Measurements from ENCODE around the gene UTS2R.

Gene UTS2R

GRCh38 chr17:82371333-82372248, at the start of gene UTS2R:
Gene UTS2R (plus strand): TSS chr17:82371765. CDS start chr17:82374325, 2,560 bp downstream.
- Histone ChIP-seq H3K36me3 (ENCODE audit: control insufficient read depth, insufficient read depth, low read length) (no peaks in the 10 kb centered on the region), H3K9me3 (ENCODE audit: control insufficient read depth, insufficient read depth, low read depth, low read length) (no peaks in the 10 kb centered on the region), H3K4me1 (ENCODE audit: control insufficient read depth, insufficient read depth, low read length) (no peaks in the 10 kb centered on the region), H3K27me3 (ENCODE audit: control insufficient read depth, insufficient read depth, low read length) (peaks cover 62% of the 10 kb centered on the region), H3K4me3 (ENCODE audit: low read depth, low read length) (peak within 1 kb of the TSS; percentile 52), H3K9ac (ENCODE audit: low read length) (no peak within 1 kb of the TSS), H3K27ac (ENCODE audit: low read depth, low read length) (no peak within 1 kb of the TSS)

GRCh38 chr17:82321947-82322466, 49.6 kb upstream of the UTS2R start:
- peaks cover 13% of the 10 kb centered on the region; the same call in 1 of the 2 replicates for H3K27me3 ChIP-seq (ENCODE audit: control insufficient read depth, insufficient read depth, low read length)
- H3K27ac ChIP-seq (ENCODE audit: low read depth, low read length): no peak overlapping the region

GRCh38 chr17:82322526-82323453, 48.8 kb upstream of the UTS2R start:
- H3K27me3 ChIP-seq (ENCODE audit: control insufficient read depth, insufficient read depth, low read length): peaks cover 20% of the 10 kb centered on the region; the same call in 1 of the 2 replicates
- peaks cover 13% of the 10 kb centered on the region; the same call in 1 of the 2 replicates for H3K9me3 ChIP-seq (ENCODE audit: control insufficient read depth, insufficient read depth, low read depth, low read length)
- no peak overlapping the region for H3K4me3 ChIP-seq (ENCODE audit: low read depth, low read length)
- H3K27ac ChIP-seq (ENCODE audit: low read depth, low read length): no peak overlapping the region
- peaks cover 13% of the 10 kb centered on the region for H3K4me1 ChIP-seq (ENCODE audit: control insufficient read depth, insufficient read depth, low read length)
- no peaks in the 10 kb centered on the region for H3K36me3 ChIP-seq (ENCODE audit: control insufficient read depth, insufficient read depth, low read length)
- H3K9ac ChIP-seq (ENCODE audit: low read length): no peak overlapping the region

More at GRCh38 chr17:82321947-82322466, 49.6 kb upstream of the UTS2R start:
- Histone ChIP-seq H3K4me3 (ENCODE audit: low read depth, low read length) (no peak overlapping the region), H3K9ac (ENCODE audit: low read length) (no peak overlapping the region), H3K4me1 (ENCODE audit: control insufficient read depth, insufficient read depth, low read length) (peaks cover 13% of the 10 kb centered on the region), H3K36me3 (ENCODE audit: control insufficient read depth, insufficient read depth, low read length) (no peaks in the 10 kb centered on the region), H3K9me3 (ENCODE audit: control insufficient read depth, insufficient read depth, low read depth, low read length) (peaks cover 13% of the 10 kb centered on the region; the same call in 1 of the 2 replicates)

- H3K9me3 ChIP-seq (ENCODE audit: control insufficient read depth, insufficient read depth, low read depth, low read length): peaks cover 10% of the 10 kb centered on the region; the same call in 1 of the 2 replicates
- no peaks in the 10 kb centered on the region for H3K36me3 ChIP-seq (ENCODE audit: control insufficient read depth, insufficient read depth, low read length)
- no peak overlapping the region for H3K4me3 ChIP-seq (ENCODE audit: low read depth, low read length)
- H3K27ac ChIP-seq (ENCODE audit: low read depth, low read length): no peak overlapping the region
- H3K9ac ChIP-seq (ENCODE audit: low read length): no peak overlapping the region
- H3K4me1 ChIP-seq (ENCODE audit: control insufficient read depth, insufficient read depth, low read length): peaks cover 19% of the 10 kb centered on the region
- peaks cover 27% of the 10 kb centered on the region for H3K27me3 ChIP-seq (ENCODE audit: control insufficient read depth, insufficient read depth, low read length)
Measured at GRCh38 chr17:82323514-82324234, 47.9 kb upstream of the UTS2R start.

GRCh38 chr17:82324566-82325285, 46.8 kb upstream of the UTS2R start:
- peaks cover 37% of the 10 kb centered on the region for H3K27me3 ChIP-seq (ENCODE audit: control insufficient read depth, insufficient read depth, low read length)
- H3K27ac ChIP-seq (ENCODE audit: low read depth, low read length): no peak overlapping the region
- no peak overlapping the region for H3K4me3 ChIP-seq (ENCODE audit: low read depth, low read length)
- no peak overlapping the region for H3K9ac ChIP-seq (ENCODE audit: low read length)
- peaks cover 21% of the 10 kb centered on the region for H3K4me1 ChIP-seq (ENCODE audit: control insufficient read depth, insufficient read depth, low read length)
- no peaks in the 10 kb centered on the region for H3K9me3 ChIP-seq (ENCODE audit: control insufficient read depth, insufficient read depth, low read depth, low read length)
- H3K36me3 ChIP-seq (ENCODE audit: control insufficient read depth, insufficient read depth, low read length): no peaks in the 10 kb centered on the region

GRCh38 chr17:82325286-82326180, 46.0 kb upstream of the UTS2R start:
- Histone ChIP-seq H3K27me3 (ENCODE audit: control insufficient read depth, insufficient read depth, low read length) (peaks cover 45% of the 10 kb centered on the region), H3K9me3 (ENCODE audit: control insufficient read depth, insufficient read depth, low read depth, low read length) (no peaks in the 10 kb centered on the region), H3K27ac (ENCODE audit: low read depth, low read length) (no peak overlapping the region), H3K9ac (ENCODE audit: low read length) (no peak overlapping the region), H3K4me1 (ENCODE audit: control insufficient read depth, insufficient read depth, low read length) (peaks cover 21% of the 10 kb centered on the region), H3K4me3 (ENCODE audit: low read depth, low read length) (no peak overlapping the region), H3K36me3 (ENCODE audit: control insufficient read depth, insufficient read depth, low read length) (no peaks in the 10 kb centered on the region)

GRCh38 chr17:82327289-82327688, 44.3 kb upstream of the UTS2R start:
- no peaks in the 10 kb centered on the region for H3K9me3 ChIP-seq (ENCODE audit: control insufficient read depth, insufficient read depth, low read depth, low read length)
- no peak overlapping the region for H3K27ac ChIP-seq (ENCODE audit: low read depth, low read length)
- no peak overlapping the region for H3K9ac ChIP-seq (ENCODE audit: low read length)
- peaks cover 56% of the 10 kb centered on the region for H3K27me3 ChIP-seq (ENCODE audit: control insufficient read depth, insufficient read depth, low read length)
- peaks cover 21% of the 10 kb centered on the region for H3K4me1 ChIP-seq (ENCODE audit: control insufficient read depth, insufficient read depth, low read length)
- no peaks in the 10 kb centered on the region for H3K36me3 ChIP-seq (ENCODE audit: control insufficient read depth, insufficient read depth, low read length)
- no peak overlapping the region for H3K4me3 ChIP-seq (ENCODE audit: low read depth, low read length)

GRCh38 chr17:82327757-82328140, 43.8 kb upstream of the UTS2R start:
- H3K9me3 ChIP-seq (ENCODE audit: control insufficient read depth, insufficient read depth, low read depth, low read length): no peaks in the 10 kb centered on the region
- H3K4me3 ChIP-seq (ENCODE audit: low read depth, low read length): no peak overlapping the region
- H3K27me3 ChIP-seq (ENCODE audit: control insufficient read depth, insufficient read depth, low read length): peaks cover 60% of the 10 kb centered on the region
- H3K27ac ChIP-seq (ENCODE audit: low read depth, low read length): no peak overlapping the region
- no peak overlapping the region for H3K9ac ChIP-seq (ENCODE audit: low read length)
- H3K36me3 ChIP-seq (ENCODE audit: control insufficient read depth, insufficient read depth, low read length): no peaks in the 10 kb centered on the region
- H3K4me1 ChIP-seq (ENCODE audit: control insufficient read depth, insufficient read depth, low read length): peaks cover 25% of the 10 kb centered on the region

- H3K9me3 ChIP-seq (ENCODE audit: control insufficient read depth, insufficient read depth, low read depth, low read length): no peaks in the 10 kb centered on the region
- H3K27ac ChIP-seq (ENCODE audit: low read depth, low read length): no peak overlapping the region
- H3K36me3 ChIP-seq (ENCODE audit: control insufficient read depth, insufficient read depth, low read length): no peaks in the 10 kb centered on the region
- no peak overlapping the region for H3K4me3 ChIP-seq (ENCODE audit: low read depth, low read length)
- peaks cover 29% of the 10 kb centered on the region for H3K4me1 ChIP-seq (ENCODE audit: control insufficient read depth, insufficient read depth, low read length)
- peaks cover 66% of the 10 kb centered on the region for H3K27me3 ChIP-seq (ENCODE audit: control insufficient read depth, insufficient read depth, low read length)
- H3K9ac ChIP-seq (ENCODE audit: low read length): no peak overlapping the region
Measured at GRCh38 chr17:82328141-82328993, 43.2 kb upstream of the UTS2R start.
